Measurements from ENCODE around the gene RUFY4. TPM values are rescaled to one million over a fixed set of nuclear protein-coding genes. Genes with fewer than 3 reads are reported as not detected.

RUFY4 gene
- under 0.01 TPM in 1 of 2 replicates, not detected in the other for total RNA-seq

GRCh38 chr2:218068721-218069334 is at the start of gene RUFY4:
RUFY4 (plus strand) TSS chr2:218069253; CDS start chr2:218070606, 1,353 bp downstream.

GRCh38 chr2:218125626-218126080 is 56.6 kb downstream of the RUFY4 start, which contains the start of gene CXCR2:
CXCR2 (plus strand) TSS chr2:218126028; CDS start chr2:218134802, 8,774 bp downstream.

Other genes with a start within 250 kb of the RUFY4 start
- 0.64 and 12.0 TPM in 2 replicates for gene TNS1, start 66.3 kb upstream of the RUFY4 start, total RNA-seq
- under 0.01 and 0.48 TPM in 2 replicates for gene CXCR2, start 56.8 kb downstream of the RUFY4 start, total RNA-seq
- not detected in 2 replicates for gene CXCR1, start 97.7 kb downstream of the RUFY4 start, total RNA-seq
- gene ARPC2, start 147.9 kb downstream of the RUFY4 start, total RNA-seq, result 396 and 434 TPM in 2 replicates
- 0.43 TPM in 1 of 2 replicates, not detected in the other for gene GPBAR1, start 191.8 kb downstream of the RUFY4 start, total RNA-seq
- gene AAMP, start 200.9 kb downstream of the RUFY4 start, total RNA-seq, result 208 and 211 TPM in 2 replicates
- 20.7 and 24.8 TPM in 2 replicates for gene PNKD, start 201.3 kb downstream of the RUFY4 start, total RNA-seq
- 676 and 698 TPM in 2 replicates for gene TMBIM1, start 223.2 kb downstream of the RUFY4 start, total RNA-seq

Measured in tracheal epithelial cell (primary cell).